GM12873 (cell line): Measurements from ENCODE around the gene LDLRAD3.

ENCODE experiments used
- TF ChIP-seq, protein P1 (sequence below): IDR thresholded peaks from 2 replicates; pipeline ENCODE4 v1.5.1; 2012; ENCODE audit warnings: low read depth, mild to moderate bottlenecking, moderate library complexity, low read length, control low read depth; ENCODE audit not compliant: insufficient read depth; ENCODE audit errors: missing control alignments

Gene LDLRAD3

GRCh38 chr11:36141196-36141953, 197.5 kb downstream of the LDLRAD3 start:
- TF ChIP-seq, protein P1, sequence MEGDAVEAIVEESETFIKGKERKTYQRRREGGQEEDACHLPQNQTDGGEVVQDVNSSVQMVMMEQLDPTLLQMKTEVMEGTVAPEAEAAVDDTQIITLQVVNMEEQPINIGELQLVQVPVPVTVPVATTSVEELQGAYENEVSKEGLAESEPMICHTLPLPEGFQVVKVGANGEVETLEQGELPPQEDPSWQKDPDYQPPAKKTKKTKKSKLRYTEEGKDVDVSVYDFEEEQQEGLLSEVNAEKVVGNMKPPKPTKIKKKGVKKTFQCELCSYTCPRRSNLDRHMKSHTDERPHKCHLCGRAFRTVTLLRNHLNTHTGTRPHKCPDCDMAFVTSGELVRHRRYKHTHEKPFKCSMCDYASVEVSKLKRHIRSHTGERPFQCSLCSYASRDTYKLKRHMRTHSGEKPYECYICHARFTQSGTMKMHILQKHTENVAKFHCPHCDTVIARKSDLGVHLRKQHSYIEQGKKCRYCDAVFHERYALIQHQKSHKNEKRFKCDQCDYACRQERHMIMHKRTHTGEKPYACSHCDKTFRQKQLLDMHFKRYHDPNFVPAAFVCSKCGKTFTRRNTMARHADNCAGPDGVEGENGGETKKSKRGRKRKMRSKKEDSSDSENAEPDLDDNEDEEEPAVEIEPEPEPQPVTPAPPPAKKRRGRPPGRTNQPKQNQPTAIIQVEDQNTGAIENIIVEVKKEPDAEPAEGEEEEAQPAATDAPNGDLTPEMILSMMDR, result no peak

DNA sequence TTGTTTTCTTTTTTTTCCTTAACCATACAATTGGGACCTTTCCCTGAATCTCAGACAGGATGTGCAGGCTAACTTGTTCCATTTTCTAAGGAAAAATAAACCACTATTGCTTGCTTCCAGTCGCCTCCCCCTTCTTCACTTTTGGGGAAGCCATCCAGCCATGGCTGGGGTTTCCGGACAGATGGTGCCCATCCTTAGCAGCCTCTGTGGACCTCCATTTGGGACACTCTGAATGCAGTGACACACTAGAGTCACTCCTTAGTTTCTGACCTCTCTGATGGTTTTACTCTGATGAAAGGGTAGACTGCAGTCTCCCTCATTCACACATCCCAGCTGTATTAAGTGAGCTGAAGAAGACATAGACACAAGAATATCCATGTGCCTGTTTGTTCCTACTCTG, 198.1 kb downstream of the LDLRAD3 start:
- TF ChIP-seq, protein P1, result no peak

GRCh38 chr11:36142439-36142838, 198.6 kb downstream of the LDLRAD3 start:
- TF ChIP-seq, protein P1, result no peak

GRCh38 chr11:36142879-36143278, 199.0 kb downstream of the LDLRAD3 start:
- TF ChIP-seq, protein P1, result no peak

DNA sequence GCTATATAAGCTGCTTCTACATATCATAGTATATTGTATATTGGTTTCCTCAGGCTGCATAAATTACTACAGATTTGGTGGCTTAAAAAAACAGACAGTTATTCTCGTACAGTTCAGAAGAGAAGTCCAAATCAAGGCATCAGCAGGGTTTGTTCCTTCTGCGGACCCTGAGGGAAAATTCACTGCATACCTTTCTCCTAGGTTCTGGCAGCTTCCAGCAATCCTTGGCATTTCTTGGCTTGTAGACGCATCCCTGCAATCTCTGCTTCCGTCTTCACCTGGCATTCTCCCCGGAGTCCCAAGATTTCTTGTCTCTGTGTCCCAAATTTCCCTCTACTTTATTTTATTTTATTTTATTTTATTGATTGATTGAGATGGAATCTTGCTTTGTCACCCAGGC, 202.6 kb downstream of the LDLRAD3 start:
- TF ChIP-seq, protein P1, result no peak

GRCh38 chr11:36147491-36147890, 203.6 kb downstream of the LDLRAD3 start:
- TF ChIP-seq, protein P1, result no peak

DNA sequence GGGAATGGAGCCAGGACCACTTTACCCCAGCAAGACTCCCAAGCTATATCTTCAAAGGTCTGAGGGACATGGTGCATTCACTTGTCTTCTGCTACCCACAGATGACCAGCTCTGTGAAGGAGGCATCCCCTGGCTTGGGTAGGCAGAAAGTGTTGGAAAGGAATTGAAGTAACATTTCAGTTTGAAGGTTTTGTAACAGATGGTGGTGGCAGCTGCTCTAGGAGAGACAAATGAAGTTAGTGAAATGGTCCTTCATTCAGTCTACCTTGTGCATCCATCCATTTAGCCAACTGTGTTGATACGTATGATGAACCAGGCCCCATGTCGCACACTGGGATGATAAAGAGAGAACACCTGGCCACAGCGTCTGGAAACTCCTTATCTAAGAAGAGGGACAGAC, 204.8 kb downstream of the LDLRAD3 start:
- TF ChIP-seq, protein P1, result no peak
